BE2C (cell line): ENCODE measurements around the gene GID8.

Experiments used
- DNase-seq: peaks from one replicate; pipeline ENCODE4 v3.0.0-alpha.2; 2020
- H3K27me3 ChIP-seq: fragments of 250-450 bp; sonication (Bioruptor Pico); 2 replicates; pipeline ENCODE4 v1.5.1; 2020; ENCODE audit warnings: mild to moderate bottlenecking
- H3K36me3 ChIP-seq: fragments of 250-450 bp; sonication (Bioruptor Pico); 2 replicates; pipeline ENCODE4 v1.5.1; 2020; ENCODE audit warnings: mild to moderate bottlenecking
- H3K4me1 ChIP-seq: fragments of 250-450 bp; sonication (Bioruptor Pico); 2 replicates; pipeline ENCODE4 v1.5.1; 2020
- H3K4me3 ChIP-seq: 2 replicates; pipeline ENCODE4 v1.5.1; 2011; ENCODE audit warnings: low read depth, low read length
- H3K9me3 ChIP-seq: fragments of 250-450 bp; sonication (Bioruptor Pico); 2 replicates; pipeline ENCODE4 v1.5.1; 2020
- CTCF ChIP-seq: IDR thresholded peaks from 2 replicates; pipeline ENCODE4 v1.5.1; 2012; ENCODE audit warnings: mild to moderate bottlenecking, low read depth, low read length

GID8 gene

GRCh38 chr20:62951143-62951895 is 13.4 kb downstream of the GID8 start:
- peaks cover 37% of the 10 kb centered on the region for H3K36me3 ChIP-seq
- H3K4me3 ChIP-seq = no peak overlapping the region
- no peaks in the 10 kb centered on the region for H3K9me3 ChIP-seq
- peaks cover 27% of the 10 kb centered on the region for H3K4me1 ChIP-seq
- DNase-seq = no peak
- TF ChIP-seq CTCF = no peak
- H3K27me3 ChIP-seq = no peaks in the 10 kb centered on the region

GRCh38 chr20:62951896-62952372 is 14.0 kb downstream of the GID8 start:
- Histone ChIP-seq H3K9me3 (no peaks in the 10 kb centered on the region), H3K4me1 (peaks cover 28% of the 10 kb centered on the region), H3K27me3 (no peaks in the 10 kb centered on the region), H3K36me3 (peaks cover 31% of the 10 kb centered on the region), H3K4me3 (no peak overlapping the region)
- no peak for DNase-seq
- TF ChIP-seq CTCF = no peak

GRCh38 chr20:62952373-62952967 is 14.5 kb downstream of the GID8 start, which contains the start of gene SLC17A9:
TSS of gene SLC17A9 (plus strand) at chr20:62952709. CDS start at chr20:62952831, 122 bp downstream.
- Histone ChIP-seq H3K36me3 (peaks cover 26% of the 10 kb centered on the region), H3K9me3 (no peaks in the 10 kb centered on the region), H3K4me3 (no peak within 1 kb of the TSS; the same call in 1 of the 2 replicates), H3K27me3 (no peaks in the 10 kb centered on the region), H3K4me1 (peaks cover 22% of the 10 kb centered on the region)
- TF ChIP-seq CTCF = no peak
- no peak for DNase-seq

GRCh38 chr20:62952968-62953838 is 15.3 kb downstream of the GID8 start:
- no peaks in the 10 kb centered on the region for H3K27me3 ChIP-seq
- H3K36me3 ChIP-seq = peaks cover 18% of the 10 kb centered on the region
- H3K9me3 ChIP-seq = no peaks in the 10 kb centered on the region
- DNase-seq = no peak
- H3K4me1 ChIP-seq = peaks cover 22% of the 10 kb centered on the region
- no peak for TF ChIP-seq CTCF
- H3K4me3 ChIP-seq = peak overlapping the region; percentile 40

GRCh38 chr20:62953839-62954703 is 16.1 kb downstream of the GID8 start:
- peak; percentile 94 for DNase-seq
- no peak for TF ChIP-seq CTCF
- Histone ChIP-seq H3K4me3 (peak overlapping the region; percentile 40), H3K36me3 (peaks cover 12% of the 10 kb centered on the region), H3K4me1 (peaks cover 22% of the 10 kb centered on the region), H3K9me3 (no peaks in the 10 kb centered on the region), H3K27me3 (no peaks in the 10 kb centered on the region)
